Mucosa of stomach (tissue), 1 donor: ENCODE results near the gene IQCE.

Experiments used
- H3K27me3 ChIP-seq: one replicate; pipeline ENCODE4 v1.7.0; 2013; ENCODE audit warnings: mild to moderate bottlenecking, low read length; ENCODE audit not compliant: control insufficient read depth, insufficient read depth
- H3K36me3 ChIP-seq: one replicate; pipeline ENCODE4 v1.7.0; 2013; ENCODE audit warnings: low read length; ENCODE audit not compliant: control insufficient read depth, insufficient read depth
- H3K4me1 ChIP-seq: one replicate; pipeline ENCODE4 v1.7.0; 2013; ENCODE audit warnings: mild to moderate bottlenecking, low read length; ENCODE audit not compliant: control insufficient read depth, insufficient read depth
- H3K4me3 ChIP-seq: one replicate; pipeline ENCODE4 v1.7.0; 2013; ENCODE audit warnings: low read length
- H3K9ac ChIP-seq: one replicate; pipeline ENCODE4 v1.7.0; 2013; ENCODE audit warnings: mild to moderate bottlenecking, low read length, moderate library complexity
- H3K9me3 ChIP-seq: one replicate; pipeline ENCODE4 v1.7.0; 2013; ENCODE audit warnings: mild to moderate bottlenecking, low read length, moderate library complexity; ENCODE audit not compliant: control insufficient read depth
- donor health status: Pancreatic carcinoma.

Gene IQCE

DNA sequence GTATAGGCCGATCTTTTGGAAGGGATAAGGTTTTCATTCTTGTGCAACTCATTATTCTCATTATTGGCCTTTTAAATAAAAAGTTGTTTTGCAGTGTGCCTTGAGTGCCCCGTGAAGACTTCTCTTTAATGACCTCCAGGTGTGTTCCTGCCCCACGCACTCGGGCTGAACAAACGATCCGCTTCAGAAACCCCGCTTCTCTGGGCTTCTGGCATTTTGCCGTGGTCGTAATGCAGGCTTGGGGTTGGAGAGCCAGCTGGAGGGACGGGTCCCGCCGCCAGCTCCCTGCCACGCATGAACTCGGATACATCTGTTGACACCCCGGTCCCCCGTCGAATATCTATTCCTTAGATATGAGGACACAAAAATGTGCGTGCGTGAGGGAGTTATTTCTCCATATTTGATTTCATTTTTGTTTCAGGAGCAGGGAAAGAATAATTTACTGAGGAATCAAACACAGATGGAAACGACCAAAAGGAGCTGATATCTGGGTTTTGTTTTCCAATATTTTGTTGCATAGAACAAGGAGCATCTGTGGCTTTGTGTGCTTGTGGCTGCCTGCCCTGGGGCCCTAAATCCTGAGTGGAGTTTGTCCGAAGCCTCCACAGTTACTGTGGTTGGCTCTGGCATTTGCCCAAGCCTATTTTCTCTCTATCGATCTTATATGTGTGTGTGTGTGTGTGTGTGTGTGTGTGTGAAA is 56.0 kb downstream of the IQCE start:
- Histone ChIP-seq H3K9me3 (no peaks in the 10 kb centered on the region), H3K36me3 (no peaks in the 10 kb centered on the region), H3K4me3 (no peak overlapping the region), H3K4me1 (peaks cover 21% of the 10 kb centered on the region), H3K9ac (no peak overlapping the region), H3K27me3 (peaks cover 18% of the 10 kb centered on the region)

DNA sequence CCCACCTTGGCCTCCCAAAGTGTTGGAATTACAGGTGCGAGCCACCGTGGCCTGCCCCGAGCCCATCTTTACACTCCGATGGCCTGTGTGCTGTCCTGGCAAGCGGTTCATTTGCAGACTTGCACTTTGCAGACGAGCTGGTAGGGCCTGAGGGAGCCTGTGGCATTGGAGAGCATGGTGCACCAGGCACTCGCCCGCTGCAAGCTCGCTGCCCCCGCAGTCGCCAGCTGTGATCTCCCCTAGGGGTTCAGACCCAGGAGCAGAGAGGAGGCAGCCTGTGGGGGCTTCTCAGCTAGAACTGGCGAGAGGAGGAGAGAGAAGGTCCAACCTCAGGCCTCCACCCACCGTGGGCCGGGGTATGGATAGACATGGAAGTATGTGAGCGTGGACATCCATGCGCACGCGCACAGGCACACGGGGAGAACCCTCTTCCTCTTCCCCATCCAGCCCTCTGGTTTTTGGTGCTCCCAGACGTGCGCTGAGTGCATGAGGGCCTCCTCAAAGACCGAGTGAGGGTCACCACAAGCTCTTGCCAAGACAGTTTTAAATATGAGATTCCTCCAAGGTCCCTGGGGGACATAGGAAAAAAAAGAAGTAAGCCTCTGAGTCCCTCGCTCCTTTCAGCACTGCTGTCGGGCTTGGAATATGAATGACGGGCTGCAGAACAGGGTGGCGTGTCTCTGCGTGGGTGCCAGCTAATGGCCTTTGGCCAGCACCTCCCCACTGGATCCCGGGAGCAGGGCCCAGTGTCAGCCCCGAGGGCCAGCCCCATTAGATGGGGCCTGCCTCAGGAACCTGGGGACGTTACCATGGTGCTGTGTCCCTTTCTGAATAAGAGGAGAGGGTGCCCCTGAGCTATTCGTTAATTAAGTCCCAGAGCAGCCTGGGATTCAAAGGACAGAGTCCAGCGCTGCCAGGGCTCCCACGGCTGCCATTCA is 57.9 kb downstream of the IQCE start:
- Histone ChIP-seq H3K4me3 (no peak overlapping the region), H3K27me3 (peaks cover 18% of the 10 kb centered on the region), H3K4me1 (peaks cover 28% of the 10 kb centered on the region), H3K9ac (peak overlapping the region; percentile 17), H3K36me3 (no peaks in the 10 kb centered on the region), H3K9me3 (no peaks in the 10 kb centered on the region)

DNA sequence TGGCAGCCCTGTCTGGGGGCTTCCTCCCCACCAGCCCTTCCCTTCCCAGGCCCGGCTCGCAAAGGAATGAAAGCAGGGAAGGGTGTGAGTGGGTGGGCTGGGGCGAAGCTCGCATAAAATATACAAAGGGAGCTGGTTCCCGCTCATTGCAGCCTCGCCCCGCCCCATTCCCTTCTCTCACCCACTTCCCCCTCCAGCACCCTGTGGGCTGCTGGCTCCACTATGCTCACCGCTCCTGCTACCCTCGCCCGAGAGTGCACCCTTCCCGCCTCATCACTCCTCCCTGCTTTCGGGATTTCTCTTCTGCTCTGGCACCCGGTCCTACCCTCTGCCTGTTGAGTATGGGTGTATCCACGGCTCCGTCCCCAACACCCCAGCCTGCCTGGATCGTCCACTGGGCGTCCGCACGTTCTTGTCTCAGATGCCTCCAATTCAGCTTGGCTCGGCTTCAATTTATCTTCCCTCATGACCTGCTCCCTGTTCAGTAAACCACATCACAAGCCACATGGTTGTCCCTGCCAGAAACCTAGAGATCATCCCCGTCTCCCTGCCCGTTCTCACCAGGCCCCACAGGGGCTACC is 58.6 kb downstream of the IQCE start:
- Histone ChIP-seq H3K4me1 (peaks cover 34% of the 10 kb centered on the region), H3K9me3 (no peaks in the 10 kb centered on the region), H3K9ac (peak overlapping the region; percentile 17), H3K36me3 (no peaks in the 10 kb centered on the region), H3K27me3 (peaks cover 18% of the 10 kb centered on the region), H3K4me3 (no peak overlapping the region)

DNA sequence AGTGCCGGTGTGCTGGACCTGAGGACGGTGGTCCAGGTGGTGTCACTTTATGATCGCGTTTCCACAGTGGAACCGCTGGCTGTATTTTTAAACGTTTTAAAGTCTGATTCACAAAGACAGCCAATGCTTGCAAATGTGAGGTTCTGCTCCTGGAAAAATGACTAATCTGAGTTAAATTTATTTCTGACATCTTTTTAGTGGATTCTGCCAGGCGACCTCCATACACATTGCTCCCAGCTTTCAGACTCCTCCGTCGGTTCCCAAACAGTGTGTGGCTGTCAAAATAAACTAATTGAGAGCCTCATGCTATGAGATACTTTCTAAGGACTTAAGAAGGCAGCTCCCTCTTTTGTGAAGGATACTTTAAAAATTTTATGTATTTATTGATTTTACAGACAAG is 60.3 kb downstream of the IQCE start:
- peaks cover 41% of the 10 kb centered on the region for H3K4me1 ChIP-seq

DNA sequence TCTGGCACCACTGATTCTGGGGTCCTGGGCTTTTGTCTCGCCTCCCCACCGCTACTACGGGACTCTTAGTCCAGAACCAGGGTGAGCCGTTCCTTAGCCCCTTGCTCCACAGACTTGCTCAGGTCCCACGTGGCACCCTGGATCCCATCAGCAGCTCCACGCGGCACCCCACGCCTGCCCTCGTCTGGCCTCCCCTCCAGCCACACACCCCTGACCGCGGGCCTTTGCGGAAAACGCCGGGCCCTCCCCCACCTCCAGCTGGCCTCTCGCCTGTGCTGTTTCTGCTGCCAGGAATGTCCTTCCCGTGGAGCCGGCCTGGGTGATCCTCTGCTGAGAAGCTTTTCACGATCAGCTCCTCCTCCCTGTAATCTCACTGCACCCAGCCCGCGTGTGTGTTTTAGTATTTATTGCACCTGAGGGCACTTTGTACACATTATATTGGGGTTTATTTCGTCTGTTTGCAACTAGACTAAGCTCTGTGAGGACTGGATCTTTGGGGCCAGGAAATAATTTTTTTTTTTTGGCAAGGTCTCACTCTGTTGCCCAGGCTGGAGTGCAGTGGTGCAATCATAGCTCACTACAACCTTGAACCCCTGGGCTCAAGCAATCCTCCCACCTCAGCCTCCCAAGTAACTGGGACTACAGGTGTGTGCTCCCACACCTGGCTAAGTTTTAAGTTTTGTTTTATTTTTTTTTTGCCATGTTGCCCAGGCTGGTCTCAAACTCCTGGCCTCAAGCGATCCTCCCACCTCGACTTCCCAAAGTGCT is 62.5 kb downstream of the IQCE start:
- Histone ChIP-seq H3K27me3 (peaks cover 18% of the 10 kb centered on the region), H3K9me3 (no peaks in the 10 kb centered on the region), H3K9ac (peak overlapping the region; percentile 17), H3K4me3 (no peak overlapping the region), H3K36me3 (no peaks in the 10 kb centered on the region), H3K4me1 (peaks cover 42% of the 10 kb centered on the region)

More for the DNA sequence above, 60.3 kb downstream of the IQCE start:
- peaks cover 18% of the 10 kb centered on the region for H3K27me3 ChIP-seq
- no peaks in the 10 kb centered on the region for H3K36me3 ChIP-seq
- H3K9ac ChIP-seq: no peak overlapping the region
- no peaks in the 10 kb centered on the region for H3K9me3 ChIP-seq
- no peak overlapping the region for H3K4me3 ChIP-seq

DNA sequence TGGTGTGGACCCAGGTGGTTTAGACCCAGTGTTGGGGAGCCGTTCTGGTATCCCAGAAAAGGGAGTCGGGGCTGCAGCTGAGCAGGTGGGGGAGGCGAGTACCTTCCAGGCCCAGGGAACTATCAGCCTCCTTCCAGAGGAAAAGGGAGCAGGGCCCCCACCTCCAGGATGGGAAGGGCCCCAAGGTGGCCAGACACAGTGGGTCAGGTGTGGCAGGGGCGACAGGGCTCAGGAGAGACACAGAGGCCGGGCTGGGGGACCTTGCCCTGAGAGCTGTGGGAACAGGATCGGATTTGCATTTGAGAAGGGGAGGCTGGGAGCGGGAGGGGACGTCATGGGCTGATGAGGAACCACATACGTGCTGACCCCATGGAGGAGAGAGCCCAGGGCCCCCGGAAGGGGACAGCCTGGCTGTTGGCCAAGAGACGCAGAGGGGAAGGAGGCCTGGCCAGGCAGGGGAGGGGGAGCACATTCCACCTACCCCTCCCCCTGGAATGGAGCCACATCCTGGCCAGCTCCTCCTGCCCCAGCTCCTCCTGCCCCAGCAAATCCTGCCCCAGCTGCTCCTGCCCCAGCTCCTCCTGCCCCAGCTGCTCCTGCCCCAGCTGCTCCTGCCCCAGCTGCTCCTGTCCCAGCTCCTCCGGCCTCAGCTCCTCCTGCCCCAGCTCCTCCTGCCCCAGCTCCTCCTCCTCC is 63.3 kb downstream of the IQCE start:
- Histone ChIP-seq H3K4me1 (peaks cover 37% of the 10 kb centered on the region), H3K27me3 (peaks cover 10% of the 10 kb centered on the region), H3K36me3 (no peaks in the 10 kb centered on the region), H3K9me3 (no peaks in the 10 kb centered on the region), H3K9ac (no peak overlapping the region), H3K4me3 (no peak overlapping the region)

DNA sequence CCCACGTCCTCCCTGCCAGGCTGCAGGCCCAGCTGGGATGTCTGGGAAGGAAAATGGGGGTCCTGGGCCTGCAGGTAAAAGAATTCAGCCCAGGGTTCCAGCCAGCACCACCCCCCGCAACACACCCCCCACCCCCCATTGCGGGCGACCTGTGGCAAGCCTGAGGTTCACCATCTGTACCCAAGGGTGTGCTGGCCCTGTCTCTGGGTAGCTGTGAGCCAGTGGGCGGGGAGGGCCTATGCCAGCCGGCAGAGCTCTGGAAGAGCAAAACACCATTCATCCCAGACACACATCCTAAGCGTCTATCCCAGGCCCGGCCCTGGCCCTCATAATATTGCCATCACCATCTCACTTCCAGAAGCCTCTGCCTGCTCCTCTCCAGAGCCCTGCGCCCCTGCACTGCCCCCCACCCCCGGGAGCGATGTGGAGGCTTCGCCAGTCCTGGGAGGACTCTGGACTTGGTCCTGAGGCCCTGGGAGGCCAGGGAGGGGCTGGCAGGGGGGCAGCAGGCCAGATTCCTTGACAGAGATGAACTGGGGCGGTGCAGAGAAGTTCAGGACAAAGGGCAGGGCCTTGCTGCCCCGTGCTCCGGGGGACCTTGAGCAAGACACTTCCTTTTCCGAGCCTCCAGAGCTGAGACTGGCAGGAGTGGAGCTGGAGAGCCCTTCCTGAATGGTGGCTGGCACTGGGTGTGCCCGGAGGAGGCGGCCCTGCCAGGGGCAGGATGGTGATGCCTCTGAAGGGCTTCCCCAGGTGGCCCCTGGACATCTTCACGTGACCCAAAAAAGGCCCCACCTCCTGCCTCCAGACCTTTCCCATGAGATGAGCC is 64.3 kb downstream of the IQCE start:
- no peak overlapping the region for H3K4me3 ChIP-seq
- peaks cover under 1% of the 10 kb centered on the region for H3K27me3 ChIP-seq
- peaks cover 30% of the 10 kb centered on the region for H3K4me1 ChIP-seq
- no peaks in the 10 kb centered on the region for H3K9me3 ChIP-seq
- H3K9ac ChIP-seq: no peak overlapping the region
- H3K36me3 ChIP-seq: no peaks in the 10 kb centered on the region

DNA sequence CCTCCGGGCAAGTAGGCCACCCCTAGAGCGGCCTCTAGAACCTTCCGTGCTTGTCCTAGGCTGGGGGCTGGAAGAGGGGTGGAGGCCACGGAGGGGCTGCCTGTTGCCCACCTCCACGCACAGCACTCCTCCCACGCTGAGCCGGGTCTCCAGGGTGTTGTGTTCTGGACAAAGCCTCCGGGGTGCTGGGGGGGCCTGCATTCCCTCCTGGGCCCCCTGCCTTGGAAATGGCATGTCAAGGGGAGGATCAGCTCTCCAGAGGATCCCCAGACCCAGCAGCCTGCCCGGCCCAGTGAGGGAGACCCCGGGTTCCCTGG is 64.9 kb downstream of the IQCE start:
- H3K4me1 ChIP-seq: peaks cover 35% of the 10 kb centered on the region
- no peaks in the 10 kb centered on the region for H3K9me3 ChIP-seq
- H3K27me3 ChIP-seq: no peaks in the 10 kb centered on the region
- no peak overlapping the region for H3K4me3 ChIP-seq
- H3K36me3 ChIP-seq: no peaks in the 10 kb centered on the region
- no peak overlapping the region for H3K9ac ChIP-seq

DNA sequence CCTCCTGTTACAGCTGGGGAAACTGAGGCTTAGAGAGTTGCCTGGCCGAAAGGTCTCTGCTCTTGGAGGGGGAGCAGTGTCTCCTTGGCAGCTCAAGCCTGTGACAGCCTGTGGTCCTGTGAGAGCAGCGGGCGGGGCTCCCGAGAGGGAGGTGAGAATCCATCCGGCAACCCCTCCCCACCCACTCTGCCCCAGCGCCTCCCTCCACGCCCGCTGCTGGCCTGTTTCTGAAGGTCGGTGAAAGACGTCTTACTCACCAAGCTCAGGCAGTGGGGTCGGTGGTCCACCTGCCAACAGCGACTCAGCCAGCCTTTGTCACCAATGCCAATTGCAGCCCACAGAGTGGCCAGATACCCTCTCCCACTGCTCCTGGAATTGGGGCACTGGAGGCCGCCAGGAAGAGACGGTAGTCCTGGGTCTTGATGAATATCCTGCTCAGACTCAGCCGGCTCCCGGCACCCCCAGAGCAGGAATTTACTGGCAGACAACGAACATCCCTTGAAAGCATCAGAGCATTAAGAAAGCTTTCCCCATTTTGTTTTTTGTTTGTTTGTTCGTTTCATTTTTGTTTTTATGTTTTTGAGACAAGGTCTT is 65.6 kb downstream of the IQCE start:
- no peak overlapping the region for H3K9ac ChIP-seq

DNA sequence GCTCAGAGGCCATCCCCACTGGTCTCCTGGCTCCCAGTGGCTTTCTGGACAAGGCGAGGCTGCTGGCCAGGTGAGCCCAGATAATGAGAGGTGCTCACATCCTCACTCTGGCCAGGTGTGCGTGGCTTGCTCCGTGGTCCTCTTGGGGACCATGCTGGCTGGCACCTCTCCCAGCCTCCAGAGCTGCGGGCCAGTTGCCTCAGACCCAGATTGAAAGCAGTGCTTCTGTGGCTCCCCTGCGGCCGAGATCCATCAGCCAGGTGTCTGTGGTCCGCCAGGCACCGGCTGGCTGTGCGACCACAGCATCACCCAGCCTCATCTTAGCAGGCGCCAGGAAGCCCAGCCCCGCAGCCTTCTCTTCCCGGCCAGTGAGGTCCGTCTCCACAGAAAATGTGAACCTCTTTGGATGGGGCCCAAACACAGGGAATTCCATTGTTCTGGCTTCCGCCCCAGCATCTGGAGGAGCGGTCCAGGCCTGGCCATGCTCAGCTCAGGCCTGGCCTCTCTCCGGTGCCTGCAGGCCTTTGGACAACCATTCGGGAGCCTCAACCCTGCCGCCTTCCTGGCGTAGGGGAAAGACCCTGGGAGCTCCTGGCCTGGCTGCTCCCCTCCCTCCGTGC is 67.8 kb downstream of the IQCE start:
- Histone ChIP-seq H3K4me1 (peaks cover 53% of the 10 kb centered on the region), H3K9me3 (no peaks in the 10 kb centered on the region), H3K36me3 (no peaks in the 10 kb centered on the region), H3K9ac (no peak overlapping the region), H3K4me3 (no peak overlapping the region), H3K27me3 (no peaks in the 10 kb centered on the region)

More for the DNA sequence above, 65.6 kb downstream of the IQCE start:
- Histone ChIP-seq H3K36me3 (no peaks in the 10 kb centered on the region), H3K4me3 (no peak overlapping the region), H3K4me1 (peaks cover 39% of the 10 kb centered on the region), H3K27me3 (no peaks in the 10 kb centered on the region), H3K9me3 (no peaks in the 10 kb centered on the region)
